ENCODE results near the gene PCDHA1. TPM values are rescaled to one million over a fixed set of nuclear protein-coding genes. Genes with fewer than 3 reads are reported as not detected.
A peak's percentile ranks its signal among the peaks of the same experiment; 100 is the strongest.

PCDHA1 gene
- total and polyA plus RNA-seq, 2 experiments from 2014 or later, result 0.81 to 1.6 TPM

DNA sequence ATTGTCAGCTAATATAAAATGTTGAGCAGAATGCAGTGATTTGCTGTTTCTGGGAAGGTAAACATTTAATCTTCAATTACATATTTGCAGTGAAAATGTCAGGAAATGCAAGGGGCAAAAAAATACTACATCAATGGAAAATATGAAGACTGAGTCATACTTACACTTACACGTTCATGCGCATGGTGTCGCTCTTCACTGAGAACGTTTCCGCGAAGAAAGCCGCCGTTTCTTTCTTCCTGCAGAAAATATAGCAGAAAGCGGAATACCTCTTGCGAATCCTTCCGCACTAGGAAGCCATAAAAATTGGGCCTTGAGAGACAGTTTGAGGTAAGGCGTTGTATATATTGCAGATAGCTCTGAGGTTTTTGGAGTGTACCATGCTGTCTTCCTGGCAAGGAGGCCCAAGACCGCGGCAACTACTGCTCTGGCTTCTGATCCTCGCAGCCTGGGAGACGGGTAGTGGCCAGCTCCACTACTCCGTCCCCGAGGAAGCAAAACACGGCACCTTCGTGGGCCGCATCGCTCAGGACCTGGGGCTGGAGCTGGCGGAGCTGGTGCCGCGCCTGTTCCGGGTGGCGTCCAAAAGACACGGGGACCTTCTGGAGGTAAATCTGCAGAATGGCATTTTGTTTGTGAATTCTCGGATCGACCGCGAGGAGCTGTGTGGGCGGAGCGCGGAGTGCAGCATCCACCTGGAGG lies 96.1 kb downstream of the PCDHA1 start, which contains the start of gene PCDHA13 (continued):
- TF ChIP-seq, protein P1, sequence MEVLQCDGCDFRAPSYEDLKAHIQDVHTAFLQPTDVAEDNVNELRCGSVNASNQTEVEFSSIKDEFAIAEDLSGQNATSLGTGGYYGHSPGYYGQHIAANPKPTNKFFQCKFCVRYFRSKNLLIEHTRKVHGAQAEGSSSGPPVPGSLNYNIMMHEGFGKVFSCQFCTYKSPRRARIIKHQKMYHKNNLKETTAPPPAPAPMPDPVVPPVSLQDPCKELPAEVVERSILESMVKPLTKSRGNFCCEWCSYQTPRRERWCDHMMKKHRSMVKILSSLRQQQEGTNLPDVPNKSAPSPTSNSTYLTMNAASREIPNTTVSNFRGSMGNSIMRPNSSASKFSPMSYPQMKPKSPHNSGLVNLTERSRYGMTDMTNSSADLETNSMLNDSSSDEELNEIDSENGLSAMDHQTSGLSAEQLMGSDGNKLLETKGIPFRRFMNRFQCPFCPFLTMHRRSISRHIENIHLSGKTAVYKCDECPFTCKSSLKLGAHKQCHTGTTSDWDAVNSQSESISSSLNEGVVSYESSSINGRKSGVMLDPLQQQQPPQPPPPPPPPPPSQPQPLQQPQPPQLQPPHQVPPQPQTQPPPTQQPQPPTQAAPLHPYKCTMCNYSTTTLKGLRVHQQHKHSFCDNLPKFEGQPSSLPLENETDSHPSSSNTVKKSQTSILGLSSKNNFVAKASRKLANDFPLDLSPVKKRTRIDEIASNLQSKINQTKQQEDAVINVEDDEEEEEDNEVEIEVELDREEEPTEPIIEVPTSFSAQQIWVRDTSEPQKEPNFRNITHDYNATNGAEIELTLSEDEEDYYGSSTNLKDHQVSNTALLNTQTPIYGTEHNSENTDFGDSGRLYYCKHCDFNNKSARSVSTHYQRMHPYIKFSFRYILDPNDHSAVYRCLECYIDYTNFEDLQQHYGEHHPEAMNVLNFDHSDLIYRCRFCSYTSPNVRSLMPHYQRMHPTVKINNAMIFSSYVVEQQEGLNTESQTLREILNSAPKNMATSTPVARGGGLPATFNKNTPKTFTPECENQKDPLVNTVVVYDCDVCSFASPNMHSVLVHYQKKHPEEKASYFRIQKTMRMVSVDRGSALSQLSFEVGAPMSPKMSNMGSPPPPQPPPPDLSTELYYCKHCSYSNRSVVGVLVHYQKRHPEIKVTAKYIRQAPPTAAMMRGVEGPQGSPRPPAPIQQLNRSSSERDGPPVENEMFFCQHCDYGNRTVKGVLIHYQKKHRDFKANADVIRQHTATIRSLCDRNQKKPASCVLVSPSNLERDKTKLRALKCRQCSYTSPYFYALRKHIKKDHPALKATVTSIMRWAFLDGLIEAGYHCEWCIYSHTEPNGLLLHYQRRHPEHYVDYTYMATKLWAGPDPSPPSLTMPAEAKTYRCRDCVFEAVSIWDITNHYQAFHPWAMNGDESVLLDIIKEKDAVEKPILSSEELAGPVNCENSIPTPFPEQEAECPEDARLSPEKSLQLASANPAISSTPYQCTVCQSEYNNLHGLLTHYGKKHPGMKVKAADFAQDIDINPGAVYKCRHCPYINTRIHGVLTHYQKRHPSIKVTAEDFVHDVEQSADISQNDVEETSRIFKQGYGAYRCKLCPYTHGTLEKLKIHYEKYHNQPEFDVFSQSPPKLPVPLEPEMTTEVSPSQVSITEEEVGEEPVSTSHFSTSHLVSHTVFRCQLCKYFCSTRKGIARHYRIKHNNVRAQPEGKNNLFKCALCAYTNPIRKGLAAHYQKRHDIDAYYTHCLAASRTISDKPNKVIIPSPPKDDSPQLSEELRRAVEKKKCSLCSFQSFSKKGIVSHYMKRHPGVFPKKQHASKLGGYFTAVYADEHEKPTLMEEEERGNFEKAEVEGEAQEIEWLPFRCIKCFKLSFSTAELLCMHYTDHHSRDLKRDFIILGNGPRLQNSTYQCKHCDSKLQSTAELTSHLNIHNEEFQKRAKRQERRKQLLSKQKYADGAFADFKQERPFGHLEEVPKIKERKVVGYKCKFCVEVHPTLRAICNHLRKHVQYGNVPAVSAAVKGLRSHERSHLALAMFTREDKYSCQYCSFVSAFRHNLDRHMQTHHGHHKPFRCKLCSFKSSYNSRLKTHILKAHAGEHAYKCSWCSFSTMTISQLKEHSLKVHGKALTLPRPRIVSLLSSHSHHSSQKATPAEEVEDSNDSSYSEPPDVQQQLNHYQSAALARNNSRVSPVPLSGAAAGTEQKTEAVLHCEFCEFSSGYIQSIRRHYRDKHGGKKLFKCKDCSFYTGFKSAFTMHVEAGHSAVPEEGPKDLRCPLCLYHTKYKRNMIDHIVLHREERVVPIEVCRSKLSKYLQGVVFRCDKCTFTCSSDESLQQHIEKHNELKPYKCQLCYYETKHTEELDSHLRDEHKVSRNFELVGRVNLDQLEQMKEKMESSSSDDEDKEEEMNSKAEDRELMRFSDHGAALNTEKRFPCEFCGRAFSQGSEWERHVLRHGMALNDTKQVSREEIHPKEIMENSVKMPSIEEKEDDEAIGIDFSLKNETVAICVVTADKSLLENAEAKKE (CRISPR knock-in tag; IDR thresholded peaks at IDR 0.05), result no peak
- TF ChIP-seq CREB1 (CRISPR knock-in tag; IDR thresholded peaks at IDR 0.05; ENCODE audit: low read depth), result no peak

DNA sequence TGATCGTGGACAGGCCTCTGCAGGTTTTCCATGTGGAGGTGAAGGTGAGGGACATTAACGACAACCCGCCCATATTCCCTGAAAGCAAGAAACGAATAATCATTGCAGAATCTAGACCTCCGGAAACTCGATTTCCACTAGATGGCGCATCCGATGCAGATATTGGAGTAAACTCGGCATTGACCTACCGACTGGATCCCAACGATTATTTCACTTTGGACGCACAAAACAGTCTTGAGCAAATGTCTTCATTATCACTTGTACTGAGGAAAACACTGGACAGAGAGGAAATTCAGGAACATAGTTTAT lies 96.6 kb downstream of the PCDHA1 start:
- ATAC-seq (peak; percentile 88), DNase-seq (ENCODE audit: low spot score) (peak; percentile 90)
- Histone ChIP-seq H4K20me1 (replicated peaks; ENCODE audit: insufficient read depth) (peaks cover 9% of the 10 kb centered on the region; the same call in 1 of the 2 replicates), H3K79me2 (replicated peaks; ENCODE audit: insufficient read depth) (peaks cover 18% of the 10 kb centered on the region), H3K27me3 (ENCODE audit: insufficient read depth) (no peaks in the 10 kb centered on the region), H2AFZ (no peak overlapping the region; the same call in 1 of the 2 replicates), H3K36me3 (ENCODE audit: insufficient read depth) (no peaks in the 10 kb centered on the region), H3K4me2 (peak overlapping the region; percentile 72), H3K9me2 (ENCODE audit: insufficient read depth) (no peaks in the 10 kb centered on the region), H3F3A (replicated peaks; ENCODE audit: low read depth) (no peaks in the 10 kb centered on the region; the same call in 1 of the 2 replicates), H3K4me1 (ENCODE audit: insufficient read depth) (no peaks in the 10 kb centered on the region), H3K27ac (ENCODE audit: low read depth) (no peak overlapping the region), H3K4me3 (peak overlapping the region; percentile 51)
- Mint-ChIP-seq H3K27me3 (ENCODE audit: insufficient read depth, low read depth, poor library complexity) (no peaks in the 10 kb centered on the region), H3K4me1 (no peaks in the 10 kb centered on the region), H3K27ac (no peak overlapping the region), H3K36me3 (ENCODE audit: low read depth) (peaks cover 7% of the 10 kb centered on the region; the same call in 2 of the 3 replicates), H3K4me3 (peak overlapping the region; percentile 67), H3K9me3 (no peaks in the 10 kb centered on the region)
- TF ChIP-seq EZH2phosphoT487 (IDR thresholded peaks at IDR 0.05; ENCODE audit: unreplicated experiment), result no peak
- TF ChIP-seq, protein P1 (CRISPR knock-in tag; IDR thresholded peaks at IDR 0.05), result no peak
- TF ChIP-seq, protein P2, sequence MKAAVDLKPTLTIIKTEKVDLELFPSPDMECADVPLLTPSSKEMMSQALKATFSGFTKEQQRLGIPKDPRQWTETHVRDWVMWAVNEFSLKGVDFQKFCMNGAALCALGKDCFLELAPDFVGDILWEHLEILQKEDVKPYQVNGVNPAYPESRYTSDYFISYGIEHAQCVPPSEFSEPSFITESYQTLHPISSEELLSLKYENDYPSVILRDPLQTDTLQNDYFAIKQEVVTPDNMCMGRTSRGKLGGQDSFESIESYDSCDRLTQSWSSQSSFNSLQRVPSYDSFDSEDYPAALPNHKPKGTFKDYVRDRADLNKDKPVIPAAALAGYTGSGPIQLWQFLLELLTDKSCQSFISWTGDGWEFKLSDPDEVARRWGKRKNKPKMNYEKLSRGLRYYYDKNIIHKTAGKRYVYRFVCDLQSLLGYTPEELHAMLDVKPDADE (IDR thresholded peaks at IDR 0.05), result no peak
